ENCODE results near the gene MRPL46.
"Not testable (repeated sequence)": the region's sequence is repeated elsewhere in the genome, so short reads cannot be mapped to it uniquely, and the experiment has no call there.

The MRPL46 gene

DNA sequence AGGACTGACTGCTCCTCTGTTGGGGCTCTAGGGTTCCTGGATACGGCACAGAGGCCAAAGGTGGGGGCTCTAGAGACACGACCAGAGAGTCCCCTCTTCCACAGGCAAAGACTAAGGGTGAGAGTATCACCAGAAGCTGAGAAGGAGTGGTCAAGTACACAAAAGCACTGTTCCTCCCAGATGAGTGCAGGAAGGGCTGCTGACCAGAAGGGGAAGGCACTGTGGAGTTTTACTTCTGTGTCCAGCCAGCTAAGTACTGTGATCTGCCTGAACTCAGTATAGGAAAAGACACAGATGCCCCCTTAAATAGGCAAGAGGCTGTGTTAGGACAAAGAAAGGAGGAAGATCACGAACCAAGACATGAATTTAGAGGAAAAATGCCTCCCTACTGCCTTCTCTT is 12.0 kb upstream of the MRPL46 start:
- Histone ChIP-seq H3K4me1 (ENCODE audit: insufficient read depth, insufficient read length) (peaks cover 5% of the 10 kb centered on the region), H3K36me3 (ENCODE audit: insufficient read depth, insufficient read length, low read length) (peaks cover 51% of the 10 kb centered on the region), H3K4me3 (ENCODE audit: insufficient read length, low read depth) (no peak overlapping the region), H3K9me3 (ENCODE audit: insufficient read depth, low read length) (no peaks in the 10 kb centered on the region), H3K9ac (ENCODE audit: insufficient read length, low read depth) (no peak overlapping the region), H3K27me3 (ENCODE audit: insufficient read depth, insufficient read length) (peaks cover 20% of the 10 kb centered on the region)
- TF ChIP-seq YY1 (IDR thresholded peaks at IDR 0.05; ENCODE audit: insufficient read depth, insufficient read length) (no peak), ZNF274 (IDR thresholded peaks at IDR 0.05; ENCODE audit: low read depth, low read length) (no peak), SUZ12 (IDR thresholded peaks at IDR 0.05; ENCODE audit: extremely low read depth, insufficient read depth, insufficient read length) (no peak)
- no peak for DNase-seq (ENCODE audit: low read depth, low spot score)

DNA sequence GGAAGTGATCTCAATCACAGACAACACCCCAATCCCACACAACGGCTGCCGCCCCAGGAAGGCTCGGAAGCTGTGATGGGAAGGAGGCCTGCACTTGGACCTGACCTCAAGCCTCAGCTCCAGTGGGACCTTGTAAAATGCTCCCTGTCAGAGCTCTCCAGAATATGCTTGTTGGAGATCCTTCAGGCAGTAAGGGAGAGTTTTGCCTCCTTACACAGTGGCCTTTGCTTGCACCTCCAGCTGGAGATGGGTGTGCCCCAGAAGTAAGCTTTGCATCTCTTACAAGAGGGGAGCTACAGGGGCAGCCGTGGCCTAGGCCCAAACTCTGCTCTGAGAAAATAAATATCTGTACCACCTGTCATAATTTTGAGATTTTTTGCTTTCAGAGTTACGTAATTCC is 10.7 kb upstream of the MRPL46 start:
- H3K9me3 ChIP-seq (ENCODE audit: insufficient read depth, low read length) = no peaks in the 10 kb centered on the region
- H3K9ac ChIP-seq (ENCODE audit: insufficient read length, low read depth) = no peak overlapping the region
- H3K4me3 ChIP-seq (ENCODE audit: insufficient read length, low read depth) = no peak overlapping the region
- DNase-seq (ENCODE audit: low read depth, low spot score) = no peak
- H3K27me3 ChIP-seq (ENCODE audit: insufficient read depth, insufficient read length) = peaks cover 8% of the 10 kb centered on the region
- TF ChIP-seq ZNF274 (IDR thresholded peaks at IDR 0.05; ENCODE audit: low read depth, low read length) (no peak), YY1 (IDR thresholded peaks at IDR 0.05; ENCODE audit: insufficient read depth, insufficient read length) (no peak), SUZ12 (IDR thresholded peaks at IDR 0.05; ENCODE audit: extremely low read depth, insufficient read depth, insufficient read length) (no peak)
- peaks cover 2% of the 10 kb centered on the region for H3K4me1 ChIP-seq (ENCODE audit: insufficient read depth, insufficient read length)
- H3K36me3 ChIP-seq (ENCODE audit: insufficient read depth, insufficient read length, low read length) = peaks cover 61% of the 10 kb centered on the region

DNA sequence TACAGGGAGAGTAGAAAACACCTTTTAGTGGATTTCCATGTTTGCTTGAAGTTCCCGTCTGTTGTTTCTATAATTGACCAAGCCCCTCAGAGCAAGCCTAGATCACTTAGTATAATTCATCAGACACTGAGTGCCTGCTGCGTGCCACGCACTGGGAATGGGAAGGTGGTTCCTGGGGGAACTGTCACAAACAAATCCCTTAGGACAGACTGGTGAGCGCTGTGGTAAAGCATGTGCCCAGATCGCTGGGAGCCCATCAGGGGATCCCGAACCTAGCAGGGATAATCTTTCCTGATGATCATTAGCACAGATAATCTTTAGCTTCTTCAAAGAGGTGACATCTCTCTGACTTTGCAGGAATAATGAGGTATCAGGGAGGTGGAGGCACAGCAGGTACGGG is 9.9 kb upstream of the MRPL46 start:
- Histone ChIP-seq H3K27me3 (ENCODE audit: insufficient read depth, insufficient read length) (no peaks in the 10 kb centered on the region), H3K36me3 (ENCODE audit: insufficient read depth, insufficient read length, low read length) (peaks cover 68% of the 10 kb centered on the region), H3K9ac (ENCODE audit: insufficient read length, low read depth) (no peak overlapping the region), H3K9me3 (ENCODE audit: insufficient read depth, low read length) (no peaks in the 10 kb centered on the region), H3K4me1 (ENCODE audit: insufficient read depth, insufficient read length) (no peaks in the 10 kb centered on the region), H3K4me3 (ENCODE audit: insufficient read length, low read depth) (no peak overlapping the region)
- TF ChIP-seq YY1 (IDR thresholded peaks at IDR 0.05; ENCODE audit: insufficient read depth, insufficient read length) (no peak), SUZ12 (IDR thresholded peaks at IDR 0.05; ENCODE audit: extremely low read depth, insufficient read depth, insufficient read length) (no peak), ZNF274 (IDR thresholded peaks at IDR 0.05; ENCODE audit: low read depth, low read length) (no peak)
- DNase-seq (ENCODE audit: low read depth, low spot score) = no peak

DNA sequence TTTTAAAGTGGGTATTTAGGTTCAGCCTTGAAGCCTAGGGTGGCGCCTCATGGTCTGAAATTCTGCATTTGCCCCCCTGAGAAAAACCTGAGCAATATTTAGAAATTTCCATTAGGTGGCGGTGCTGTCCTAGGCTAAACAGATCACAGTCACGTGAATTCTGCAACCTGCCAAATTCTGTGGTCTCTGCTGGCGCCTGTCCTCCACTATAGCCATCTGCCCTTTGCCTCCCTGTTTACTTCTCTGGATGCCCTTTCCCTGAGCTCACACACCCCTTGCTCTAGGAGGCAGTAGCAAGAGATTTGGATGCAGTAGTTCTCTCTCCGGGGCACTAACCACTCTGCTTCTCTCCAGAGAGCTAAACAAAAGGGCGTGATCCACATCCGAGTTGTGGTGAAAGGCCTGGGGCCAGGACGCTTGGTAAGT is 9.5 kb upstream of the MRPL46 start:
- Histone ChIP-seq H3K9me3 (ENCODE audit: insufficient read depth, low read length) (no peaks in the 10 kb centered on the region), H3K9ac (ENCODE audit: insufficient read length, low read depth) (no peak overlapping the region), H3K4me3 (ENCODE audit: insufficient read length, low read depth) (no peak overlapping the region), H3K27me3 (ENCODE audit: insufficient read depth, insufficient read length) (no peaks in the 10 kb centered on the region), H3K4me1 (ENCODE audit: insufficient read depth, insufficient read length) (no peaks in the 10 kb centered on the region), H3K36me3 (ENCODE audit: insufficient read depth, insufficient read length, low read length) (peaks cover 73% of the 10 kb centered on the region)
- DNase-seq (ENCODE audit: low read depth, low spot score) = no peak
- TF ChIP-seq YY1 (IDR thresholded peaks at IDR 0.05; ENCODE audit: insufficient read depth, insufficient read length) (no peak), SUZ12 (IDR thresholded peaks at IDR 0.05; ENCODE audit: extremely low read depth, insufficient read depth, insufficient read length) (no peak), ZNF274 (IDR thresholded peaks at IDR 0.05; ENCODE audit: low read depth, low read length) (no peak)

DNA sequence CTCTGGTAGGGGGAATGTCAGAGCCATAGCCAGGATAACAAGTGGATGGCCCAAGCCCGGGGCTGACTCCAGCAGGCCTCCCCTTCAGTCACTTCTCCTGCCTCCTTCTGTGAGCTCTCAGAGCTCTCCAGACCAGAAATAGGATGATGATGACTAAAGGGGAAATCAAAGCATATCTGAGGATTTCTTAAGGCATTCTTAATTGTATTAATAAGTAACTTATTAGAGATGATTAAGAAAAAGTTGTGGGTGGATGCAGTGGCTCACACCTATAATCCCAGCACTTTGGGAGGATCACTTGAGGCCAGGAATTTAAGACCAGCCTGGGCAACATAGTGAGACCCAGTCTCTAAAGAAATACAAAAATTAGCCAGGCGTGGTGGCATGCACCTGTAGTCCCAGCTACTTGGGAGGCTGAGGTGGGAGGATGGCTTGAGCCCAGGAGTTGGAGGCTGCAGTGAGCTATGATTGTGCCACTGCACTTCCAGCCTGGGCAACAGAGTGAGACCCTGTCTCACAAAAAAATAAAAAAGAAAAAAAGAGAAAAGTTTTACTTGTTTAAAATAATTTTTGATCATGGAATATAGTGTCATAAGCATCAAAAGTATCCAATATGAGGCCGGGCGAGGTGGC is 6.6 kb upstream of the MRPL46 start:
- not testable (repeated sequence) for H3K4me3 ChIP-seq (ENCODE audit: insufficient read length, low read depth); H3K9ac ChIP-seq (ENCODE audit: insufficient read length, low read depth); H3K9me3 ChIP-seq (ENCODE audit: insufficient read depth, low read length); DNase-seq (ENCODE audit: low read depth, low spot score); H3K27me3 ChIP-seq (ENCODE audit: insufficient read depth, insufficient read length); H3K4me1 ChIP-seq (ENCODE audit: insufficient read depth, insufficient read length)
- peaks cover 83% of the 10 kb centered on the region for H3K36me3 ChIP-seq (ENCODE audit: insufficient read depth, insufficient read length, low read length)

DNA sequence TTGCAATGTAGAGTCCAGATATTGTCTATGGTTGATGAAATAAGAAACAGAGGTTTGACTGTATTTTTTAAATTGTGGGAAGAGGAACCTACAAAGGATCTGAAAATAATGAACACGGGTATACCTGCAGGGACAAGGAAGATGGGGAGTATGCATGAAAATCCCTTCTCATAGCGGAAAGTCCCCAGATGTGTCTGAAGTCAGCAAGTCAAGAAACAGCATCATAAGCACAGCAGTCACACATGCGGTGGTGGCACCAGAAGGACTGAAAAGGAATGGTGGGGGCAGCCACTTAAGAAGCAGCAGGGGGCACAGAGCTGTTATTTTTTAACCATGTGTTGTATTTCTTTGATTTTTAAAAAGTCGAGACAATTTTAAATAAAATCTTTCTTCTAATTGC is 5.0 kb upstream of the MRPL46 start:
- H3K27me3 ChIP-seq (ENCODE audit: insufficient read depth, insufficient read length) = no peaks in the 10 kb centered on the region
- DNase-seq (ENCODE audit: low read depth, low spot score) = no peak
- no peak for TF ChIP-seq SUZ12 (IDR thresholded peaks at IDR 0.05; ENCODE audit: extremely low read depth, insufficient read depth, insufficient read length)
- H3K9ac ChIP-seq (ENCODE audit: insufficient read length, low read depth) = no peak overlapping the region
- H3K36me3 ChIP-seq (ENCODE audit: insufficient read depth, insufficient read length, low read length) = peaks cover 73% of the 10 kb centered on the region
- H3K4me1 ChIP-seq (ENCODE audit: insufficient read depth, insufficient read length) = no peaks in the 10 kb centered on the region
- H3K4me3 ChIP-seq (ENCODE audit: insufficient read length, low read depth) = no peak overlapping the region
- no peaks in the 10 kb centered on the region for H3K9me3 ChIP-seq (ENCODE audit: insufficient read depth, low read length)

DNA sequence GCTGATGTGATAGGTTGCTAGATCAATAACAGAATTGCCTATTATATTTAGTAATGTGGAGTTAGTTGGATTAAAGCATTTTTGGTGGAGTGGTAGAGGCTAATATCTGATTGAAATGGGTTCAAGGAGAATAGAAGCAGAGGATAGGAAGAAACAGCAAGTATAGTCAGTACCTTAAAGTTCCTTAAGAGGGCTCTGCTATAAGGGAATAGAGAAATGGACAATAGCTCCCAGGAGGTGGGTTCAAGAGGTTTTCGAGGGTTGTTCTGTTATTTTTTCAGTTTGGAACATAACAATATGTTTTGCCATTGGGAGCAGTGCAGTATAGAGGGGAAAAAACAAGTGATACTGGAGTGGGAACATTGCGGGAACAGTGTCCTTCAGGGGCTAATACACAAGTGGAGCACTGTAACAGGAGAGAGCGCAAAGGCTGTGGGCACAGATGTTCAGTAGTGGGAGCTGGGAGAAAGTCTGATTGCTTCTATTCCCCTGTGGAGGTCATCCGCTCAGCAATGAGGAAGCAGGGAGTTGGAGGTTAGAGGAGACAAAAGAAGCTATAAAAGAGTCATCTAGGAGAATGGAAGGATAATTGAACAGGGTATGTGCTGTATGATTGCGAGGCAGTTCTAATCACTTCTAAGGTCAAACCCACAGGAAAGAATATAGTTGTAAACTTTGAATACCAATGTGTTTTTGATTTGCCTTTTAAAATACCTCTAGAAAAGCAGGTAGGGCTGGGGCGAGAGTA is 3.6 kb upstream of the MRPL46 start:
- no peaks in the 10 kb centered on the region for H3K4me1 ChIP-seq (ENCODE audit: insufficient read depth, insufficient read length)
- H3K4me3 ChIP-seq (ENCODE audit: insufficient read length, low read depth) = no peak overlapping the region
- H3K36me3 ChIP-seq (ENCODE audit: insufficient read depth, insufficient read length, low read length) = peaks cover 62% of the 10 kb centered on the region
- H3K9me3 ChIP-seq (ENCODE audit: insufficient read depth, low read length) = no peaks in the 10 kb centered on the region
- TF ChIP-seq ZNF274 (IDR thresholded peaks at IDR 0.05; ENCODE audit: low read depth, low read length) (no peak), YY1 (IDR thresholded peaks at IDR 0.05; ENCODE audit: insufficient read depth, insufficient read length) (no peak), SUZ12 (IDR thresholded peaks at IDR 0.05; ENCODE audit: extremely low read depth, insufficient read depth, insufficient read length) (no peak)
- no peak for DNase-seq (ENCODE audit: low read depth, low spot score)
- H3K27me3 ChIP-seq (ENCODE audit: insufficient read depth, insufficient read length) = no peaks in the 10 kb centered on the region
- H3K9ac ChIP-seq (ENCODE audit: insufficient read length, low read depth) = no peak overlapping the region

Data from NT2/D1 (cell line).